HCT116 (cell line): ENCODE data around the gene VPS41. TPM values are rescaled to one million over a fixed set of nuclear protein-coding genes. Genes with fewer than 3 reads are reported as not detected.

ENCODE experiments used
- ATAC-seq: fragments of 200-7000 bp; cut with Tn5 transposase; 2 replicates; pipeline ENCODE4 v1.9.1; 2020; ENCODE audit warnings: mild to moderate bottlenecking, moderate library complexity
- BruUV-seq: library from RNA; stranded (reverse); fragments of 400-500 nt; replicated peaks from 2 replicates; lab custom pipeline; 2021; lab: Mats Ljungman, UMichigan
- CTCF ChIA-PET: fragments of 300-600 bp; sonication (Branson Sonifier 250); formaldehyde crosslinking; loops from one replicate; lab custom pipeline; 2021; ENCODE audit warnings: antibody characterized with exemption; lab: Charles Lee
- POLR2A ChIA-PET: fragments of 300-600, 350-600 bp; sonication (Branson Sonifier 250); formaldehyde crosslinking; loops from one replicate; lab custom pipeline; 2021; ENCODE audit warnings: antibody characterized with exemption; lab: Charles Lee
- RAD21 ChIA-PET, 2 experiments: fragments of 300-600 bp; sonication (Branson Sonifier 250); formaldehyde crosslinking; loops; one replicate each; lab custom pipeline; 2023; ENCODE audit warnings: low total read pairs in 2 of 2; ENCODE audit not compliant: uncharacterized antibody in 2 of 2, unreplicated experiment in 2 of 2, low non-redundant PET in 1 of 2; lab: Charles Lee
- DNase-seq: peaks from one replicate; pipeline ENCODE4 v3.0.0-alpha.2; 2010; ENCODE audit warnings: low read depth, low spot score
- H2AFZ ChIP-seq: fragments of 200-600 bp; shearing (Covaris generic), sonication (generic); 2 replicates; pipeline ENCODE4 v1.6.1; 2017; ENCODE audit warnings: low read depth, mixed run types, mixed read lengths, antibody characterized with exemption, low read length; ENCODE audit not compliant: poor library complexity, severe bottlenecking
- H3K27ac ChIP-seq: 2 replicates; pipeline ENCODE4 v1.5.1; 2012; ENCODE audit warnings: low read depth, low read length
- H3K27me3 ChIP-seq: fragments of 200-600 bp; sonication (generic); 2 replicates; pipeline ENCODE4 v1.6.1; 2016; ENCODE audit warnings: mixed run types, low read length, mixed read lengths; ENCODE audit not compliant: insufficient read depth
- H3K36me3 ChIP-seq, 2 experiments: fragments of 200-500 bp in 1 of 2; fragments of 200-600 bp in 1 of 2; sonication (Bioruptor generic) in 1 of 2; sonication (generic) in 1 of 2; 2 replicates each; pipeline versions ENCODE4 v1.5.1 to v1.6.1; 2014 to 2016; ENCODE audit warnings: low read length in 2 of 2, inconsistent platforms in 1 of 2, mixed read lengths in 1 of 2, mixed run types in 1 of 2; ENCODE audit not compliant: insufficient read depth in 2 of 2, control insufficient read depth in 1 of 2
- H3K4me1 ChIP-seq, 2 experiments: fragments of 200-600 bp in 1 of 2; sonication (generic) in 1 of 2; 2 replicates each; pipeline versions ENCODE4 v1.5.1 to v1.6.1; 2012 to 2017; ENCODE audit warnings: low read length in 2 of 2, inconsistent platforms in 1 of 2, mild to moderate bottlenecking in 1 of 2, mixed read lengths in 1 of 2, mixed run types in 1 of 2, moderate library complexity in 1 of 2; ENCODE audit not compliant: insufficient read depth in 2 of 2, control insufficient read depth in 1 of 2
- H3K4me2 ChIP-seq: fragments of 200-600 bp; sonication (generic); 2 replicates; pipeline ENCODE4 v1.6.1; 2017; ENCODE audit warnings: mixed run types, low read length, mixed read lengths
- H3K4me3 ChIP-seq, 2 experiments: fragments of 200-600 bp in 1 of 2; sonication (generic) in 1 of 2; replicated peaks in 1 of 2; 2 replicates each; pipeline ENCODE4 v1.5.1; 2011 to 2016; ENCODE audit warnings: low read length in 2 of 2, control low read depth in 1 of 2, low read depth in 1 of 2, mild to moderate bottlenecking in 1 of 2, mixed read lengths in 1 of 2, mixed run types in 1 of 2
- H3K79me2 ChIP-seq: fragments of 200-600 bp; sonication (generic); 2 replicates; pipeline ENCODE4 v1.6.1; 2017; ENCODE audit warnings: mild to moderate bottlenecking, mixed run types, low read length, moderate library complexity, mixed read lengths; ENCODE audit not compliant: insufficient read depth
- H3K9ac ChIP-seq: fragments of 200-600 bp; sonication (generic); 2 replicates; pipeline ENCODE4 v1.6.1; 2016; ENCODE audit warnings: low read length, mixed read lengths
- H3K9me2 ChIP-seq: fragments of 200-600 bp; sonication (generic), shearing (Covaris generic); 2 replicates; pipeline ENCODE4 v1.6.1; 2017; ENCODE audit warnings: mixed run types, mild to moderate bottlenecking, moderate library complexity; ENCODE audit not compliant: insufficient read depth
- H3K9me3 ChIP-seq, 2 experiments: fragments of 200-500 bp in 1 of 2; fragments of 200-600 bp in 1 of 2; sonication (Bioruptor generic) in 1 of 2; sonication (generic) in 1 of 2; 2 replicates each; pipeline ENCODE4 v1.6.1; 2014 to 2017; ENCODE audit warnings: low read length in 2 of 2, mixed read lengths in 2 of 2, inconsistent platforms in 1 of 2, low read depth in 1 of 2, mild to moderate bottlenecking in 1 of 2, mixed run types in 1 of 2, moderate library complexity in 1 of 2; ENCODE audit not compliant: control insufficient read depth in 1 of 2, insufficient read depth in 1 of 2
- H4K20me1 ChIP-seq: fragments of 200-600 bp; sonication (generic), shearing (Covaris generic); 2 replicates; pipeline ENCODE4 v1.6.1; 2017; ENCODE audit warnings: mixed run types, mild to moderate bottlenecking, moderate library complexity; ENCODE audit not compliant: insufficient read depth
- CEBPB ChIP-seq: IDR thresholded peaks from 2 replicates; pipeline ENCODE4 v1.6.1; 2012; ENCODE audit warnings: low read depth
- ELF1 ChIP-seq: IDR thresholded peaks from 2 replicates; pipeline ENCODE4 v1.6.1; 2012; ENCODE audit warnings: low read depth, borderline replicate concordance
- EZH2phosphoT487 ChIP-seq: fragments of 200-600 bp; IDR thresholded peaks from 2 replicates; pipeline ENCODE4 v1.6.1; 2018; ENCODE audit warnings: antibody characterized with exemption, borderline replicate concordance
- POLR2A ChIP-seq: IDR thresholded peaks from 2 replicates; pipeline ENCODE4 v1.7.0; 2011; ENCODE audit warnings: borderline replicate concordance; ENCODE audit not compliant: insufficient read depth, insufficient read length; ENCODE audit errors: extremely low read depth
- POLR2AphosphoS5 ChIP-seq: IDR thresholded peaks from 2 replicates; pipeline ENCODE4 v1.6.1; 2011; ENCODE audit warnings: mild to moderate bottlenecking, low read depth, low read length, moderate library complexity
- RAD21 ChIP-seq: IDR thresholded peaks from 2 replicates; pipeline ENCODE4 v1.6.1; 2012; ENCODE audit warnings: low read depth, mild to moderate bottlenecking
- SRF ChIP-seq: IDR thresholded peaks from 2 replicates; pipeline ENCODE4 v1.6.1; 2012; ENCODE audit warnings: low read depth
- TCF7L2 ChIP-seq: IDR thresholded peaks from 2 replicates; pipeline ENCODE4 v1.7.0; 2011; ENCODE audit warnings: borderline replicate concordance, inconsistent platforms; ENCODE audit not compliant: insufficient read depth, insufficient read length; ENCODE audit errors: extremely low read depth
- YY1 ChIP-seq: IDR thresholded peaks from 2 replicates; pipeline ENCODE4 v1.6.1; 2011; ENCODE audit warnings: low read length, low read depth, moderate library complexity, mild to moderate bottlenecking; ENCODE audit not compliant: insufficient replicate concordance; ENCODE audit errors: extremely low read depth
- intact Hi-C: fragments of 100-400 bp; cut with micrococcal nuclease; formaldehyde crosslinking; loops from 2 replicates; pipeline ENCODE4 v1.10.0; 2022
- total RNA-seq: library from RNA; stranded (reverse); gene quantifications from one replicate; pipeline ENCODE4 v1.2.1, GENCODE V29; 2021; ENCODE audit not compliant: unreplicated experiment
- TF ChIP-seq, protein P1 (sequence below), 3 experiments: fragments of 200-600 bp in 1 of 3; sonication (generic) in 1 of 3; IDR thresholded peaks in 2 of 3; conservative IDR thresholded peaks in 1 of 3; 2 replicates each; pipeline ENCODE4 v1.5.1; 2012 to 2017; ENCODE audit warnings: low read depth in 2 of 3, low read length in 2 of 3, antibody characterized with exemption in 1 of 3, borderline replicate concordance in 1 of 3, control low read depth in 1 of 3, mild to moderate bottlenecking in 1 of 3, mixed read lengths in 1 of 3, mixed run types in 1 of 3, moderate library complexity in 1 of 3; ENCODE audit not compliant: insufficient read depth in 1 of 3
- TF ChIP-seq, protein P2 (sequence below): IDR thresholded peaks from 2 replicates; pipeline ENCODE4 v1.6.1; 2011; ENCODE audit warnings: mild to moderate bottlenecking, low read length, moderate library complexity; ENCODE audit not compliant: insufficient replicate concordance; ENCODE audit errors: extremely low read depth

The VPS41 gene
- total RNA-seq, 1 experiment from 2014 or later: 72.2 TPM

DNA sequence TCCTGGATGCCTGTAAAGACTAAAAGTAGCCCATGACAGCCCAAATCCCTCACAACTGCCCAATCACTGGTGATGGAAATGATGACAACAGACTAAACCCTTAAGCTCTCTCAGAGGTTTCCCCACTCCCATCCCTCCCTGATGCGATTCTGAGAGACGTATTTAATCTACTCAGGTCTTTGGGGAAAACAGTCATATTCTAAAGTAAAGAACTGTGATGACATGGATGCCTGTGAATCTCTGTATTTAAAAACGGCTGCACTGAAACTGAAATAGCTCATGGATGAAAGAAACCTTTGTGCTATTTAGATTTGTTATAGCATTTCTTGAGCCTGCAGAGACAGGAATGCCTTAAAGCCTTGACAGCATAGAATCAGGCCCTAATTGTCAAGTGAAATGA, 28.5 kb downstream of the VPS41 start:
- Histone ChIP-seq H2AFZ (no peak overlapping the region), H3K79me2 (no peaks in the 10 kb centered on the region), H3K36me3 (no peaks in the 10 kb centered on the region), H3K27ac (no peak overlapping the region), H3K9me2 (no peaks in the 10 kb centered on the region), H4K20me1 (no peaks in the 10 kb centered on the region), H3K4me3 (no peak overlapping the region), H3K4me2 (no peak overlapping the region), H3K27me3 (no peaks in the 10 kb centered on the region), H3K9me3 (no peaks in the 10 kb centered on the region), H3K9ac (no peak overlapping the region), H3K4me1 (no peaks in the 10 kb centered on the region)
- RAD21 ChIA-PET: no interaction called here
- DNase-seq (no peak), ATAC-seq (no peak)
- CTCF ChIA-PET: interaction anchor here (1.5 to 1.6 kb wide), 2 partner anchors 49 to 506 kb away, joined by 3 read pairs; no protein-coding TSS in a partner anchor
- BruUV-seq: no TSS peak
- POLR2A ChIA-PET: no interaction called here
- intact Hi-C loops: no loop called here
- TF ChIP-seq, protein P1, sequence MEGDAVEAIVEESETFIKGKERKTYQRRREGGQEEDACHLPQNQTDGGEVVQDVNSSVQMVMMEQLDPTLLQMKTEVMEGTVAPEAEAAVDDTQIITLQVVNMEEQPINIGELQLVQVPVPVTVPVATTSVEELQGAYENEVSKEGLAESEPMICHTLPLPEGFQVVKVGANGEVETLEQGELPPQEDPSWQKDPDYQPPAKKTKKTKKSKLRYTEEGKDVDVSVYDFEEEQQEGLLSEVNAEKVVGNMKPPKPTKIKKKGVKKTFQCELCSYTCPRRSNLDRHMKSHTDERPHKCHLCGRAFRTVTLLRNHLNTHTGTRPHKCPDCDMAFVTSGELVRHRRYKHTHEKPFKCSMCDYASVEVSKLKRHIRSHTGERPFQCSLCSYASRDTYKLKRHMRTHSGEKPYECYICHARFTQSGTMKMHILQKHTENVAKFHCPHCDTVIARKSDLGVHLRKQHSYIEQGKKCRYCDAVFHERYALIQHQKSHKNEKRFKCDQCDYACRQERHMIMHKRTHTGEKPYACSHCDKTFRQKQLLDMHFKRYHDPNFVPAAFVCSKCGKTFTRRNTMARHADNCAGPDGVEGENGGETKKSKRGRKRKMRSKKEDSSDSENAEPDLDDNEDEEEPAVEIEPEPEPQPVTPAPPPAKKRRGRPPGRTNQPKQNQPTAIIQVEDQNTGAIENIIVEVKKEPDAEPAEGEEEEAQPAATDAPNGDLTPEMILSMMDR (IDR thresholded peaks at IDR 0.05 in 2 of 3, conservative IDR thresholded peaks at IDR 0.05 in 1 of 3; ENCODE audit: borderline replicate concordance in 1 of 3, insufficient read depth in 1 of 3, low read depth in 2 of 3, low read length in 2 of 3): no peak
- TF ChIP-seq POLR2AphosphoS5 (no peak), POLR2A (no peak), YY1 (no peak), ELF1 (no peak), SRF (no peak), RAD21 (no peak), TCF7L2 (no peak), CEBPB (no peak), EZH2phosphoT487 (no peak)
- TF ChIP-seq, protein P2, sequence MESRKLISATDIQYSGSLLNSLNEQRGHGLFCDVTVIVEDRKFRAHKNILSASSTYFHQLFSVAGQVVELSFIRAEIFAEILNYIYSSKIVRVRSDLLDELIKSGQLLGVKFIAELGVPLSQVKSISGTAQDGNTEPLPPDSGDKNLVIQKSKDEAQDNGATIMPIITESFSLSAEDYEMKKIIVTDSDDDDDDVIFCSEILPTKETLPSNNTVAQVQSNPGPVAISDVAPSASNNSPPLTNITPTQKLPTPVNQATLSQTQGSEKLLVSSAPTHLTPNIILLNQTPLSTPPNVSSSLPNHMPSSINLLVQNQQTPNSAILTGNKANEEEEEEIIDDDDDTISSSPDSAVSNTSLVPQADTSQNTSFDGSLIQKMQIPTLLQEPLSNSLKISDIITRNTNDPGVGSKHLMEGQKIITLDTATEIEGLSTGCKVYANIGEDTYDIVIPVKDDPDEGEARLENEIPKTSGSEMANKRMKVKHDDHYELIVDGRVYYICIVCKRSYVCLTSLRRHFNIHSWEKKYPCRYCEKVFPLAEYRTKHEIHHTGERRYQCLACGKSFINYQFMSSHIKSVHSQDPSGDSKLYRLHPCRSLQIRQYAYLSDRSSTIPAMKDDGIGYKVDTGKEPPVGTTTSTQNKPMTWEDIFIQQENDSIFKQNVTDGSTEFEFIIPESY: no peak
